Small intestine (tissue), 7 donors: ENCODE data around the gene H2AZ1. TPM values are rescaled to one million over a fixed set of nuclear protein-coding genes. Genes with fewer than 3 reads are reported as not detected.
"Not testable (repeated sequence)": the region's sequence is repeated elsewhere in the genome, so short reads cannot be mapped to it uniquely, and the experiment has no call there.

Experiments used
- DNase-seq, 2 donors: peaks; one replicate each; pipeline versions ENCODE4 v3.0.0 to v3.0.0-alpha.2; 2013
- FAIRE-seq: peaks from 2 replicates; lab custom pipeline; 2012; peaks lifted over from hg19 to GRCh38; lab: Jason Lieb, UNC
- H3K27ac ChIP-seq, 3 donors: one replicate each; pipeline ENCODE4 v1.5.1; 2013; ENCODE audit warnings: low read length in 2 of 3, mild to moderate bottlenecking in 2 of 3, control low read depth in 1 of 3, inconsistent platforms in 1 of 3, low read depth in 1 of 3, moderate library complexity in 1 of 3
- H3K27me3 ChIP-seq, 3 donors: one replicate each; pipeline ENCODE4 v1.6.1; 2013; ENCODE audit warnings: low read length in 3 of 3, inconsistent platforms in 1 of 3; ENCODE audit not compliant: control insufficient read depth in 3 of 3, insufficient read depth in 3 of 3
- H3K36me3 ChIP-seq, 3 donors: one replicate each; pipeline ENCODE4 v1.6.1; 2013; ENCODE audit warnings: low read length in 3 of 3, inconsistent platforms in 1 of 3, low read depth in 1 of 3, mild to moderate bottlenecking in 1 of 3, moderate library complexity in 1 of 3; ENCODE audit not compliant: control insufficient read depth in 3 of 3, insufficient read depth in 2 of 3
- H3K4me1 ChIP-seq, 3 donors: one replicate each; pipeline ENCODE4 v1.6.1; 2013; ENCODE audit warnings: low read length in 2 of 3, inconsistent platforms in 1 of 3, low read depth in 1 of 3, mild to moderate bottlenecking in 1 of 3, moderate library complexity in 1 of 3; ENCODE audit not compliant: control insufficient read depth in 3 of 3, insufficient read depth in 2 of 3
- H3K4me3 ChIP-seq, 3 donors: one replicate each; pipeline ENCODE4 v1.5.1; 2013; ENCODE audit warnings: low read length in 3 of 3, control low read depth in 1 of 3, inconsistent platforms in 1 of 3, low read depth in 1 of 3, mild to moderate bottlenecking in 1 of 3, moderate library complexity in 1 of 3
- H3K9me3 ChIP-seq, 2 donors: one replicate each; pipeline ENCODE4 v1.6.1; 2013; ENCODE audit warnings: low read depth in 1 of 2, low read length in 1 of 2; ENCODE audit not compliant: control insufficient read depth in 2 of 2, insufficient read depth in 1 of 2
- WGBS, 3 donors: extraction: QIAGEN DNeasy Blood & Tissue Kit; methylation state at CpG; one replicate each; pipeline ENCODE4 v1.1.7; 2013; 5-methylcytosine and 5-hydroxymethylcytosine counted together
- polyA plus RNA-seq, 4 donors: library from polyadenylated mRNA; stranded (reverse) in 3 of 4; unstranded in 1 of 4; fragments of 200-250 nt in 3 of 4; fragments of 120-200 nt in 1 of 4; gene quantifications; one replicate each; pipeline versions ENCODE4 v1.2.1 to v1.2.3, GENCODE V29; 2013
- donor health status: healthy with polysubstance abuse.
- donor health status: control.
- donor health status: control.
- donor health status: Bipolar disorder and iron deficiency.
- donor health status: healthy.

Gene H2AZ1
- polyA plus RNA-seq, 4 donors: 167 to 627 (median 207) TPM

DNA sequence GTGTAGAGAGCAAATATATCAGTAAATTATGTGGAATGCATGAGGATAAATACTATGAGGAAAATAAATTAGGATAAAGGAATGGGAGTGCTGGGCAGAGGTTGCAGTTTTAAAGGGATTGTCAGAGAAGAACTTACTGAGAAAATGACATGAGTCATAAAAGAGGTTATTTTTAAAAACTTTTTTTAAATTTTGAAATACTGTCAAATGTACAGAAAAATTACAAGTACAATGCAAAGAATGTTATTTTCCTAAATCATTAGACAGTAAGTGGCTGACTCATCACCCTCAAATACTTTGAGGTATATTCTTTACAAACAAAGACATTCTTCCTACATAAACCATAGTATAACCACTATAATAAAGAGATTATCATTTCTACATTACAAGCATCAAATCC lies 29.8 kb upstream of the H2AZ1 start:
- no peak for DNase-seq
- no peak overlapping the region for H3K4me3 ChIP-seq
- H3K36me3 ChIP-seq: no peaks in the 10 kb centered on the region
- no peaks in the 10 kb centered on the region for H3K4me1 ChIP-seq
- no peaks in the 10 kb centered on the region for H3K27me3 ChIP-seq
- no peaks in the 10 kb centered on the region for H3K9me3 ChIP-seq
- H3K27ac ChIP-seq: no peak overlapping the region
- FAIRE-seq: no peak

DNA sequence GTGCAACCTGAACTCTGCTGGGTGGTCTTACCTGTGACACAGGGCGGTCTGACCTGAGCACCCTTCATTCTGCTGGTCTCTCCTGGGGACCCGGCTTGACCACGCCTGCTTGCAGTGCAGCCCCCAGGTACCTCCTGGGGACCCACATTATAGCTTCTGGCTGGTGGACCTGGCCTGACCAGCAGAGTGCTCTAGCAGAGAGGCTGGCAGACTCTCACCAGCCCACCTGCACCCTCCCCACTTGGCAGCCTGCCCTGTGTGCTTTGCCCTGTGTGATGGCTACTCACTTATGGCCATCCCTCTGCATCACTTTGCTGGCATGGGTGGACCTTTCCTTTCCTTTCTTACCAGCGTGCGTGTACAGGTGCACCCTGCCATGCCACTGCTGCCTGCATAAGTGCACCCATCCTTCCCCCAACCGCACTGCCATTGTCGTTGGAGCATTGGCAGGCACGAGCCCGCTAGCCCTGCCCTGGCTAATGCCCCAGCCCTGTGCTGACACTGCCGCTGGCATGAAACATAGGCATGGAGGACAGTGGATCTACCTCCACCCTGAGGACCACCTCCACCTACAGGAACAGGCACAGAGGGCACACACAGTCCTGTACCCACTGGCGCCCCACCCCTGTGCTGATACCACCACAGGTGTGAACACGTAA lies 21.5 kb upstream of the H2AZ1 start:
- Histone ChIP-seq H3K9me3 (no peaks in the 10 kb centered on the region), H3K4me1 (no peaks in the 10 kb centered on the region), H3K27ac (no peak overlapping the region), H3K36me3 (no peaks in the 10 kb centered on the region), H3K27me3 (no peaks in the 10 kb centered on the region), H3K4me3 (no peak overlapping the region)
- no peak for FAIRE-seq
- 95 to 99% (median 97%) methylated on average over 12 of the region's 12 CpGs for WGBS, 3 donors
- DNase-seq: no peak

DNA sequence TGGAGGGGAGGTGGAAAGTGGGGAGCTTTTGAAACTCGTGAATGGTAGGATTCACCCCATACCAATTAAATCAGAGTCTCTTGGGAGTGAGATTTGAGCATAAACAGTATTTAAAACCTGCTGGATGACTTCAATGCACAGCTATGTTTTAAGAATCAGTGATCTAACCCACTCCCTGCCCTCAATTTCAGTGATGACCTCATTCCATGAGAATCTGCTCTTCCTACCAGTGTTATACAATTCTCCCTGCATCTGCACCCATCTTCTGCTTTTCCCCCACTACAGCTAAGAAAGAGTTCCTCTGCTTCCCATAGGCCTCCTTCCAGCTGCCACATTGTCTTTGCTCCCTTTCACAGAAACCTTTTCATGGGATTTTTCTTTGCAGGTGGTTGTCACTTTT lies 18.3 kb upstream of the H2AZ1 start:
- H3K4me1 ChIP-seq: no peaks in the 10 kb centered on the region
- H3K36me3 ChIP-seq: no peaks in the 10 kb centered on the region
- H3K27me3 ChIP-seq: no peaks in the 10 kb centered on the region
- H3K9me3 ChIP-seq: no peaks in the 10 kb centered on the region
- WGBS, 3 donors: 55 to 70% (median 61%) methylated on average over 1 of the region's 1 CpG
- no peak for DNase-seq
- no peak for FAIRE-seq
- H3K4me3 ChIP-seq: no peak overlapping the region
- H3K27ac ChIP-seq: no peak overlapping the region

DNA sequence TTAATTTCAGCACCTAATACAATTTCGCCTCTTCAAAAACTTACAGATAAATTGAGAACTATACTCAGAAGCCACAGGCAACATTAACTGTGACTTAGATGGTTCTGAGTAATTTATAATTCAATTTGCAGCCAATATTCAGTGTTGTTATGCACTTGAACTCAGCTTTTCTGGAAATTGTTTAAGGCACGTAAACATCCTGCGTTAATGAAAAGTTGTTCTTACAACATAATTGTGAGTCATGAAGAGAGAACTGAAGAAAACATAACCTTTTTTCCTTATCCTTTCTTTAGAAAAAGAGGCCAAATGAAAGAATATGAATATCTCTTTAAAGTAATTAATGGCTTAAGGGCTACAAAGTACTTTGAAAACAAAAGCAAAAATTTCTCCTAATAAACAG lies 16.6 kb upstream of the H2AZ1 start:
- no peak for DNase-seq
- Histone ChIP-seq H3K4me3 (no peak overlapping the region), H3K36me3 (no peaks in the 10 kb centered on the region), H3K27ac (no peak overlapping the region), H3K27me3 (no peaks in the 10 kb centered on the region), H3K4me1 (no peaks in the 10 kb centered on the region), H3K9me3 (no peaks in the 10 kb centered on the region)
- 85 to 95% (median 90%) methylated on average over 3 of the region's 3 CpGs for WGBS, 3 donors
- no peak for FAIRE-seq

DNA sequence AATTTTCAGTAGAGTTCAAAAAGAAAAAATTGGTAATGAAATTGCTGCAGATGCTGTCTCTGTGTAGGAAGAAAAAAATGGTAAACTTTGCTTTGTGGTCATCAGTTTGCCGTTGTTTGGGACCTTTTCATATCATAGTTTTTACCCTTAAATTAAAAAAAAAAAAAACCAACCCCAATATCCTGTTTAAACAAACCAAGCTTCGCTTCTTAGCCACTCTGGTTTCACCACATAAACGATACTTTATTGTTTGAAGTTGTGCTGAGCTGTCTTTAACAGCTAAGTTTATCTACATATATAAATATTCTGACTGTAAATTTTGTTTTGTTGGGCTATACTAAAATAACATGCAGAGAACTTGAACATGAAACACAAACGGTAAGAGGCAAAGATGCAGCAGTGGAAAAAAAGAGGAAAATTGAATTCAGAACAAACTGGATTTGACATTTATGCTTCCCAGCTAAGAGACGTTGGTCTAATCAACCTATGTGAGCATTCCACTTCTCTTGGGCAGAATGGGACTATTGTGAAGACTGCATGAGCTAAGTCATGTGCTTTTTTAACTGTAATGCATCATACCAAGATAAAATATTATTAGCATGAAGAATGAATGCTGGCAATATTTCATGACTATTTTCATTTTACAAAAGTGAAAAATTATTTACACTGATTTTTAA lies 15.7 kb upstream of the H2AZ1 start:
- FAIRE-seq: no peak
- H3K36me3 ChIP-seq: no peaks in the 10 kb centered on the region
- no peak overlapping the region for H3K4me3 ChIP-seq
- H3K4me1 ChIP-seq: no peaks in the 10 kb centered on the region
- WGBS, 3 donors: 47 to 59% (median 47%) methylated on average over 5 of the region's 5 CpGs
- H3K27ac ChIP-seq: no peak overlapping the region
- no peaks in the 10 kb centered on the region for H3K9me3 ChIP-seq
- peak in 1 of 2 donors; percentile 11 for DNase-seq
- no peaks in the 10 kb centered on the region for H3K27me3 ChIP-seq

DNA sequence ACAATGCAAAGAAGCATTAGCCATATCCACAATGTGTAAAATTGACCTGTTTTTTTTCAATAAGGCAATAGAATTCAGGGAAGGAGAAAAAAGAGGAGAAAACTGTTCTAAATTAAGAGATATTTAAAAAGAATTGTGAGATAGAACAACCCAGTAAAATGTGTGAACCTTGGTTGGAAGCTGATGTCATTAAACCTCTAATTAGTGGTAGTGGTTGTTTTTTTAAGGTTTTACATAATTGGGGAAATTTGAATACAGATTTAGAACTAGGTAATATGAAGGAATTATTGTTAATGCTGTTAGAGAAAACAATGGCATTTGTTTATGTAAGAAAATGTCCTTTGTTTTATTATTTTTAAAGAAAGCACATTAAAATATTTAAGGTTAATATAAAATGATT lies 15.1 kb upstream of the H2AZ1 start:
- H3K27ac ChIP-seq: no peak overlapping the region
- H3K27me3 ChIP-seq: no peaks in the 10 kb centered on the region
- no peaks in the 10 kb centered on the region for H3K36me3 ChIP-seq
- no peaks in the 10 kb centered on the region for H3K9me3 ChIP-seq
- no peaks in the 10 kb centered on the region for H3K4me1 ChIP-seq
- DNase-seq (no peak), FAIRE-seq (no peak)
- no peak overlapping the region for H3K4me3 ChIP-seq

DNA sequence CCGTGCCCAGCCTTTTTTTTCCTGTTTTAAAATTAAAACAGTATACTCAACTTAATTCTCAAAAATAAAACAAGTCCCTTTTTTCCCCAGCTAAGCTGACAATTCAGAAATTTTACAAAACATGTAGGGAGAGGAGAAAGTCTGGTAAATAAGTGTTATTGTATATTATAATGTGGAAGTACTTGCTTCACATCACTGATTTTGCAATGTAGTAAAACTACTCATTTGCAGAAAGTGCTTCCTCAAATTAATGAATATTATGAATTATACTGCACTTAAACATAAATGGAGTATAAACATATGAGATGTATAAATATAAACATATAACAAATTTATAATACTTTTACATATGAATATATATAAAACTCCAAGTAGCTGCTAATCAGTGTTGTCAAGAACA lies 11.6 kb upstream of the H2AZ1 start:
- Histone ChIP-seq H3K27me3 (no peaks in the 10 kb centered on the region), H3K4me3 (no peak overlapping the region), H3K27ac (no peak overlapping the region), H3K4me1 (no peaks in the 10 kb centered on the region), H3K36me3 (no peaks in the 10 kb centered on the region), H3K9me3 (no peaks in the 10 kb centered on the region)
- WGBS, 3 donors: 95 to 98% (median 95%) methylated on average over 1 of the region's 1 CpG
- peak; percentile 61 for FAIRE-seq
- DNase-seq: no peak

DNA sequence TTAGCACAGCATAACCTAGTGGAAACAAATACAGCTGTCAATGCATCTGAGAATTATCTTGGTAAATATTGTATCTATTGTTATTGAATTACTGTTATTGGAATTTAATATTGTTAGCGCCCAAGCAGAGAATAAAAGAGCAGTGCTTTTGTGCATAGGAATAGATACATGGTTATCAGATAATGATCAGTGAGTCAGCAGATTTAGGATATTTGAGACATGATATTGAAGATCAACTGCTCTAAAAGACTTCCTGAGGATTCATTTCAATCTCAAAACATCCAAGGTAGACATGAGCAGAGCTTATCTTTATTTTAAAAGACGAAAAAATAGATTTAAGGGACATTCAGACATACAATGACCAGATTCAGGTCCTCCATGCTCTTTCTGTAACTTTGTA lies 10.6 kb upstream of the H2AZ1 start:
- DNase-seq (no peak), FAIRE-seq (no peak)
- H3K4me3 ChIP-seq: no peak overlapping the region
- no peaks in the 10 kb centered on the region for H3K4me1 ChIP-seq
- H3K9me3 ChIP-seq: peaks cover 0 to 3% of the 10 kb centered on the region in 2 donors
- 75 to 93% (median 84%) methylated on average over 2 of the region's 2 CpGs for WGBS, 3 donors
- H3K36me3 ChIP-seq: no peaks in the 10 kb centered on the region
- H3K27me3 ChIP-seq: no peaks in the 10 kb centered on the region
- no peak overlapping the region for H3K27ac ChIP-seq

DNA sequence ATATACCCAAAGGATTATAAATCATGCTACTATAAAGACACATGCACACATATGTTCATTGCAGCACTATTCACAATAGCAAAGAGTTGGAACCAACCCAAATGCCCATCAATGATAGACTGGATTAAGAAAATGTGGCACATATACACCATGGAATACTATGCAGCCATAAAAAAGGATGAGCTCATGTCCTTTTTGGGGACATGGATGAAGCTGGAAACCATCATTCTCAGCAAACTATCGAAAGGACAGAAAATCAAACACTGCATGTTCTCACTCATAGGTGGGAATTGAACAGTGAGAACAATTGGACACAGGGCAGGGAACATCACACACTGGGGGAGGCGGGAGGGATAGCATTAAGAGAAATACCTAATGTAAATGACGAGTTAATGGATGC lies 8.1 kb upstream of the H2AZ1 start:
- DNase-seq, FAIRE-seq, H3K36me3 ChIP-seq, H3K4me1 ChIP-seq, H3K4me3 ChIP-seq, H3K27ac ChIP-seq, H3K9me3 ChIP-seq, H3K27me3 ChIP-seq: not testable (repeated sequence)
- 93 to 96% (median 95%) methylated on average over 3 of the region's 3 CpGs for WGBS, 3 donors
